HCT116 (cell line): ENCODE measurements around the gene RC3H1. TPM values are rescaled to one million over a fixed set of nuclear protein-coding genes. Genes with fewer than 3 reads are reported as not detected.

Source experiments
- ATAC-seq: fragments of 200-7000 bp; cut with Tn5 transposase; 2 replicates; pipeline ENCODE4 v1.9.1; 2020; ENCODE audit warnings: mild to moderate bottlenecking, moderate library complexity
- BruUV-seq: library from RNA; stranded (reverse); fragments of 400-500 nt; replicated peaks from 2 replicates; lab custom pipeline; 2021; lab: Mats Ljungman, UMichigan
- CTCF ChIA-PET: fragments of 300-600 bp; sonication (Branson Sonifier 250); formaldehyde crosslinking; loops from one replicate; lab custom pipeline; 2021; ENCODE audit warnings: antibody characterized with exemption; lab: Charles Lee
- POLR2A ChIA-PET: fragments of 300-600, 350-600 bp; sonication (Branson Sonifier 250); formaldehyde crosslinking; loops from one replicate; lab custom pipeline; 2021; ENCODE audit warnings: antibody characterized with exemption; lab: Charles Lee
- RAD21 ChIA-PET, 2 experiments: fragments of 300-600 bp; sonication (Branson Sonifier 250); formaldehyde crosslinking; loops; one replicate each; lab custom pipeline; 2023; ENCODE audit warnings: low total read pairs in 2 of 2; ENCODE audit not compliant: uncharacterized antibody in 2 of 2, unreplicated experiment in 2 of 2, low non-redundant PET in 1 of 2; lab: Charles Lee
- DNase-seq: peaks from one replicate; pipeline ENCODE4 v3.0.0-alpha.2; 2010; ENCODE audit warnings: low read depth, low spot score
- H2AFZ ChIP-seq: fragments of 200-600 bp; shearing (Covaris generic), sonication (generic); 2 replicates; pipeline ENCODE4 v1.6.1; 2017; ENCODE audit warnings: low read depth, mixed run types, mixed read lengths, antibody characterized with exemption, low read length; ENCODE audit not compliant: poor library complexity, severe bottlenecking
- H3K27ac ChIP-seq: 2 replicates; pipeline ENCODE4 v1.5.1; 2012; ENCODE audit warnings: low read depth, low read length
- H3K27me3 ChIP-seq: fragments of 200-600 bp; sonication (generic); 2 replicates; pipeline ENCODE4 v1.6.1; 2016; ENCODE audit warnings: mixed run types, low read length, mixed read lengths; ENCODE audit not compliant: insufficient read depth
- H3K36me3 ChIP-seq, 2 experiments: fragments of 200-500 bp in 1 of 2; fragments of 200-600 bp in 1 of 2; sonication (Bioruptor generic) in 1 of 2; sonication (generic) in 1 of 2; 2 replicates each; pipeline versions ENCODE4 v1.5.1 to v1.6.1; 2014 to 2016; ENCODE audit warnings: low read length in 2 of 2, inconsistent platforms in 1 of 2, mixed read lengths in 1 of 2, mixed run types in 1 of 2; ENCODE audit not compliant: insufficient read depth in 2 of 2, control insufficient read depth in 1 of 2
- H3K4me1 ChIP-seq, 2 experiments: fragments of 200-600 bp in 1 of 2; sonication (generic) in 1 of 2; 2 replicates each; pipeline versions ENCODE4 v1.5.1 to v1.6.1; 2012 to 2017; ENCODE audit warnings: low read length in 2 of 2, inconsistent platforms in 1 of 2, mild to moderate bottlenecking in 1 of 2, mixed read lengths in 1 of 2, mixed run types in 1 of 2, moderate library complexity in 1 of 2; ENCODE audit not compliant: insufficient read depth in 2 of 2, control insufficient read depth in 1 of 2
- H3K4me2 ChIP-seq: fragments of 200-600 bp; sonication (generic); 2 replicates; pipeline ENCODE4 v1.6.1; 2017; ENCODE audit warnings: mixed run types, low read length, mixed read lengths
- H3K4me3 ChIP-seq, 2 experiments: fragments of 200-600 bp in 1 of 2; sonication (generic) in 1 of 2; replicated peaks in 1 of 2; 2 replicates each; pipeline ENCODE4 v1.5.1; 2011 to 2016; ENCODE audit warnings: low read length in 2 of 2, control low read depth in 1 of 2, low read depth in 1 of 2, mild to moderate bottlenecking in 1 of 2, mixed read lengths in 1 of 2, mixed run types in 1 of 2
- H3K79me2 ChIP-seq: fragments of 200-600 bp; sonication (generic); 2 replicates; pipeline ENCODE4 v1.6.1; 2017; ENCODE audit warnings: mild to moderate bottlenecking, mixed run types, low read length, moderate library complexity, mixed read lengths; ENCODE audit not compliant: insufficient read depth
- H3K9ac ChIP-seq: fragments of 200-600 bp; sonication (generic); 2 replicates; pipeline ENCODE4 v1.6.1; 2016; ENCODE audit warnings: low read length, mixed read lengths
- H3K9me2 ChIP-seq: fragments of 200-600 bp; sonication (generic), shearing (Covaris generic); 2 replicates; pipeline ENCODE4 v1.6.1; 2017; ENCODE audit warnings: mixed run types, mild to moderate bottlenecking, moderate library complexity; ENCODE audit not compliant: insufficient read depth
- H3K9me3 ChIP-seq, 2 experiments: fragments of 200-500 bp in 1 of 2; fragments of 200-600 bp in 1 of 2; sonication (Bioruptor generic) in 1 of 2; sonication (generic) in 1 of 2; 2 replicates each; pipeline ENCODE4 v1.6.1; 2014 to 2017; ENCODE audit warnings: low read length in 2 of 2, mixed read lengths in 2 of 2, inconsistent platforms in 1 of 2, low read depth in 1 of 2, mild to moderate bottlenecking in 1 of 2, mixed run types in 1 of 2, moderate library complexity in 1 of 2; ENCODE audit not compliant: control insufficient read depth in 1 of 2, insufficient read depth in 1 of 2
- H4K20me1 ChIP-seq: fragments of 200-600 bp; sonication (generic), shearing (Covaris generic); 2 replicates; pipeline ENCODE4 v1.6.1; 2017; ENCODE audit warnings: mixed run types, mild to moderate bottlenecking, moderate library complexity; ENCODE audit not compliant: insufficient read depth
- ATF3 ChIP-seq: IDR thresholded peaks from 2 replicates; pipeline ENCODE4 v1.6.1; 2012
- CBX3 ChIP-seq: IDR thresholded peaks from 2 replicates; pipeline ENCODE4 v1.6.1; 2012; ENCODE audit warnings: low read depth
- CEBPB ChIP-seq: IDR thresholded peaks from 2 replicates; pipeline ENCODE4 v1.6.1; 2012; ENCODE audit warnings: low read depth
- EGR1 ChIP-seq: IDR thresholded peaks from 2 replicates; pipeline ENCODE4 v1.6.1; 2012; ENCODE audit warnings: low read depth
- ELF1 ChIP-seq: IDR thresholded peaks from 2 replicates; pipeline ENCODE4 v1.6.1; 2012; ENCODE audit warnings: low read depth, borderline replicate concordance
- EZH2 ChIP-seq: fragments of 200-600 bp; sonication (generic); IDR thresholded peaks from 2 replicates; pipeline ENCODE4 v1.6.1; 2017; ENCODE audit warnings: antibody characterized with exemption, mixed run types
- FOSL1 ChIP-seq: IDR thresholded peaks from 2 replicates; pipeline ENCODE4 v1.6.1; 2012; ENCODE audit warnings: low read depth
- JUND ChIP-seq: IDR thresholded peaks from 2 replicates; pipeline ENCODE4 v1.6.1; 2012
- RAD21 ChIP-seq: IDR thresholded peaks from 2 replicates; pipeline ENCODE4 v1.6.1; 2012; ENCODE audit warnings: low read depth, mild to moderate bottlenecking
- SP1 ChIP-seq: IDR thresholded peaks from 2 replicates; pipeline ENCODE4 v1.6.1; 2012; ENCODE audit warnings: low read depth
- SRF ChIP-seq: IDR thresholded peaks from 2 replicates; pipeline ENCODE4 v1.6.1; 2012; ENCODE audit warnings: low read depth
- TCF7L2 ChIP-seq: IDR thresholded peaks from 2 replicates; pipeline ENCODE4 v1.7.0; 2011; ENCODE audit warnings: borderline replicate concordance, inconsistent platforms; ENCODE audit not compliant: insufficient read depth, insufficient read length; ENCODE audit errors: extremely low read depth
- YY1 ChIP-seq: IDR thresholded peaks from 2 replicates; pipeline ENCODE4 v1.6.1; 2011; ENCODE audit warnings: low read length, low read depth, moderate library complexity, mild to moderate bottlenecking; ENCODE audit not compliant: insufficient replicate concordance; ENCODE audit errors: extremely low read depth
- ZFX ChIP-seq: fragments of 450-650 bp; IDR thresholded peaks from 2 replicates; pipeline ENCODE4 v1.6.1; 2017
- ZNF274 ChIP-seq: fragments of 200-500 bp; sonication (Bioruptor generic); IDR thresholded peaks from 2 replicates; pipeline ENCODE4 v1.6.1; 2014; ENCODE audit warnings: mild to moderate bottlenecking, low read depth, low read length, inconsistent platforms
- intact Hi-C: fragments of 100-400 bp; cut with micrococcal nuclease; formaldehyde crosslinking; loops from 2 replicates; pipeline ENCODE4 v1.10.0; 2022
- total RNA-seq: library from RNA; stranded (reverse); gene quantifications from one replicate; pipeline ENCODE4 v1.2.1, GENCODE V29; 2021; ENCODE audit not compliant: unreplicated experiment
- TF ChIP-seq, protein P1 (sequence below): IDR thresholded peaks from 2 replicates; pipeline ENCODE4 v1.6.1; 2011; ENCODE audit warnings: mild to moderate bottlenecking, low read length, moderate library complexity; ENCODE audit not compliant: insufficient replicate concordance; ENCODE audit errors: extremely low read depth
- TF ChIP-seq, protein P2 (sequence below): IDR thresholded peaks from 2 replicates; pipeline ENCODE4 v1.6.1; 2012

The RC3H1 gene
- total RNA-seq, 1 experiment from 2014 or later, result 23.6 TPM

GRCh38 chr1:173889885-173890284, 132.3 kb downstream of the RC3H1 start (continued):
- TF ChIP-seq, protein P1, sequence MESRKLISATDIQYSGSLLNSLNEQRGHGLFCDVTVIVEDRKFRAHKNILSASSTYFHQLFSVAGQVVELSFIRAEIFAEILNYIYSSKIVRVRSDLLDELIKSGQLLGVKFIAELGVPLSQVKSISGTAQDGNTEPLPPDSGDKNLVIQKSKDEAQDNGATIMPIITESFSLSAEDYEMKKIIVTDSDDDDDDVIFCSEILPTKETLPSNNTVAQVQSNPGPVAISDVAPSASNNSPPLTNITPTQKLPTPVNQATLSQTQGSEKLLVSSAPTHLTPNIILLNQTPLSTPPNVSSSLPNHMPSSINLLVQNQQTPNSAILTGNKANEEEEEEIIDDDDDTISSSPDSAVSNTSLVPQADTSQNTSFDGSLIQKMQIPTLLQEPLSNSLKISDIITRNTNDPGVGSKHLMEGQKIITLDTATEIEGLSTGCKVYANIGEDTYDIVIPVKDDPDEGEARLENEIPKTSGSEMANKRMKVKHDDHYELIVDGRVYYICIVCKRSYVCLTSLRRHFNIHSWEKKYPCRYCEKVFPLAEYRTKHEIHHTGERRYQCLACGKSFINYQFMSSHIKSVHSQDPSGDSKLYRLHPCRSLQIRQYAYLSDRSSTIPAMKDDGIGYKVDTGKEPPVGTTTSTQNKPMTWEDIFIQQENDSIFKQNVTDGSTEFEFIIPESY, result no peak
- TF ChIP-seq ZNF274, result no peak

GRCh38 chr1:173888749-173889148, 133.4 kb downstream of the RC3H1 start:
- H3K9ac ChIP-seq, result no peak overlapping the region
- H3K27me3 ChIP-seq, result no peaks in the 10 kb centered on the region
- no peak for TF ChIP-seq EGR1
- TF ChIP-seq ZNF274, result no peak
- TF ChIP-seq RAD21, result no peak
- TF ChIP-seq TCF7L2, result no peak
- no peak for TF ChIP-seq SP1
- TF ChIP-seq ELF1, result no peak
- no peak for TF ChIP-seq FOSL1
- no peak for TF ChIP-seq JUND
- TF ChIP-seq ZFX, result no peak
- TF ChIP-seq ATF3, result no peak
- no peak for TF ChIP-seq EZH2
- TF ChIP-seq SRF, result no peak
- TF ChIP-seq CBX3, result no peak
- TF ChIP-seq, protein P1, result no peak
- no peak for TF ChIP-seq CEBPB
- TF ChIP-seq, protein P2, sequence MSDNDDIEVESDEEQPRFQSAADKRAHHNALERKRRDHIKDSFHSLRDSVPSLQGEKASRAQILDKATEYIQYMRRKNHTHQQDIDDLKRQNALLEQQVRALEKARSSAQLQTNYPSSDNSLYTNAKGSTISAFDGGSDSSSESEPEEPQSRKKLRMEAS, result no peak
- TF ChIP-seq YY1, result no peak
- no peaks in the 10 kb centered on the region for H3K9me3 ChIP-seq
- H3K4me2 ChIP-seq, result no peak overlapping the region
- no peak overlapping the region for H3K27ac ChIP-seq
- ChIA-PET RAD21 (no interaction called here), POLR2A (interaction anchor here (1.9 kb wide), 1 partner anchor 20 kb away, joined by 8 read pairs; the partner anchor contains the start of genes GAS5 and ZBTB37), CTCF (no interaction called here)
- DNase-seq (no peak), ATAC-seq (no peak)
- peaks cover 2 to 11% of the 10 kb centered on the region in 2 experiments; a peak in 2 of 4 replicates for H3K36me3 ChIP-seq
- no peaks in the 10 kb centered on the region for H3K4me1 ChIP-seq
- H3K4me3 ChIP-seq, result no peak overlapping the region
- no peaks in the 10 kb centered on the region for H3K9me2 ChIP-seq
- no TSS peak for BruUV-seq
- intact Hi-C loops, result no loop called here
- no peaks in the 10 kb centered on the region for H3K79me2 ChIP-seq
- H4K20me1 ChIP-seq, result no peaks in the 10 kb centered on the region
- no peak overlapping the region for H2AFZ ChIP-seq
